Measurements from ENCODE around the gene RFLNA. TPM values are rescaled to one million over a fixed set of nuclear protein-coding genes. Genes with fewer than 3 reads are reported as not detected.
A peak's percentile ranks its signal among the peaks of the same experiment; 100 is the strongest.

Gene RFLNA
- total RNA-seq, 2 donors from 2014 or later, result 0.41 to 0.59 TPM

GRCh38 chr12:124356221-124356620 lies 61.3 kb downstream of the RFLNA start:
- Histone ChIP-seq H3K27ac (no peak overlapping the region), H3K4me1 (peaks cover 0 to 36% of the 10 kb centered on the region in 2 donors), H3K4me3 (no peak overlapping the region), H3K36me3 (peaks cover 85% of the 10 kb centered on the region), H3K27me3 (no peaks in the 10 kb centered on the region), H3K9me3 (no peaks in the 10 kb centered on the region)
- no peak for TF ChIP-seq CTCF (IDR thresholded peaks at IDR 0.05)
- DNase-seq (ENCODE audit: low spot score), result no peak

GRCh38 chr12:124357616-124358015 lies 62.7 kb downstream of the RFLNA start:
- no peak for TF ChIP-seq CTCF (IDR thresholded peaks at IDR 0.05)
- DNase-seq (ENCODE audit: low spot score), result no peak
- Histone ChIP-seq H3K4me3 (no peak overlapping the region), H3K9me3 (no peaks in the 10 kb centered on the region), H3K27ac (no peak overlapping the region), H3K27me3 (no peaks in the 10 kb centered on the region), H3K4me1 (peaks cover 0 to 37% of the 10 kb centered on the region in 2 donors), H3K36me3 (peaks cover 81% of the 10 kb centered on the region)

GRCh38 chr12:124358572-124358971 lies 63.7 kb downstream of the RFLNA start:
- Histone ChIP-seq H3K4me1 (peaks cover 0 to 36% of the 10 kb centered on the region in 2 donors), H3K4me3 (no peak overlapping the region), H3K27ac (peak overlapping the region in 1 of 2 donors; percentile 80), H3K9me3 (no peaks in the 10 kb centered on the region), H3K27me3 (no peaks in the 10 kb centered on the region), H3K36me3 (peaks cover 80% of the 10 kb centered on the region)
- TF ChIP-seq CTCF (IDR thresholded peaks at IDR 0.05), result no peak
- no peak for DNase-seq (ENCODE audit: low spot score)

GRCh38 chr12:124359671-124360581 lies 65.0 kb downstream of the RFLNA start:
- H3K36me3 ChIP-seq, result peaks cover 68% of the 10 kb centered on the region
- DNase-seq (ENCODE audit: low spot score), result peak; percentile 93

More at GRCh38 chr12:124359671-124360581, 65.0 kb downstream of the RFLNA start:
- peak in 1 of 2 donors; percentile 11 for TF ChIP-seq CTCF (IDR thresholded peaks at IDR 0.05)
- Histone ChIP-seq H3K9me3 (no peaks in the 10 kb centered on the region), H3K27me3 (no peaks in the 10 kb centered on the region), H3K27ac (peak overlapping the region; percentile 67 to 80), H3K4me1 (peaks cover 0 to 50% of the 10 kb centered on the region in 2 donors), H3K4me3 (no peak overlapping the region)

Data from right atrium auricular region (tissue), 2 donors.